ENCODE results near the gene PLEKHG4B.

- TF ChIP-seq POLR2A (IDR thresholded peaks at IDR 0.05; ENCODE audit: low read depth, low read length) (no peak), POLR2AphosphoS5 (IDR thresholded peaks at IDR 0.05; ENCODE audit: low read depth, low read length) (no peak), TAF1 (IDR thresholded peaks at IDR 0.05; ENCODE audit: low read depth, low read length) (no peak), SPI1 (IDR thresholded peaks at IDR 0.05; ENCODE audit: low read depth, low read length) (no peak)
Measured at GRCh38 chr5:200985-201384, 109.0 kb downstream of the PLEKHG4B start.
